Gastrocnemius medialis (tissue), 4 donors: Measurements from ENCODE around the gene SOWAHA.

ENCODE experiments used
- POLR2A ChIP-seq, 2 donors: fragments of 450-650 bp; IDR thresholded peaks; one replicate each; pipeline ENCODE4 v1.6.1; 2017; ENCODE audit warnings: antibody characterized with exemption in 2 of 2, mild to moderate bottlenecking in 2 of 2, moderate library complexity in 2 of 2
- TF ChIP-seq, protein P1 (sequence below), 5 experiments: fragments of 450-650 bp in 3 of 5; fragments of 200-600 bp in 2 of 5; sonication (generic) in 2 of 5; IDR thresholded peaks in 4 of 5; conservative IDR thresholded peaks in 1 of 5; 1 replicate in 4 of 5; 2 replicates in 1 of 5; pipeline ENCODE4 v1.5.1; 2016 to 2019; ENCODE audit warnings: antibody characterized with exemption in 5 of 5, mild to moderate bottlenecking in 3 of 5, moderate library complexity in 3 of 5

- no peak for TF ChIP-seq POLR2A (IDR thresholded peaks at IDR 0.05)
- TF ChIP-seq, protein P1, sequence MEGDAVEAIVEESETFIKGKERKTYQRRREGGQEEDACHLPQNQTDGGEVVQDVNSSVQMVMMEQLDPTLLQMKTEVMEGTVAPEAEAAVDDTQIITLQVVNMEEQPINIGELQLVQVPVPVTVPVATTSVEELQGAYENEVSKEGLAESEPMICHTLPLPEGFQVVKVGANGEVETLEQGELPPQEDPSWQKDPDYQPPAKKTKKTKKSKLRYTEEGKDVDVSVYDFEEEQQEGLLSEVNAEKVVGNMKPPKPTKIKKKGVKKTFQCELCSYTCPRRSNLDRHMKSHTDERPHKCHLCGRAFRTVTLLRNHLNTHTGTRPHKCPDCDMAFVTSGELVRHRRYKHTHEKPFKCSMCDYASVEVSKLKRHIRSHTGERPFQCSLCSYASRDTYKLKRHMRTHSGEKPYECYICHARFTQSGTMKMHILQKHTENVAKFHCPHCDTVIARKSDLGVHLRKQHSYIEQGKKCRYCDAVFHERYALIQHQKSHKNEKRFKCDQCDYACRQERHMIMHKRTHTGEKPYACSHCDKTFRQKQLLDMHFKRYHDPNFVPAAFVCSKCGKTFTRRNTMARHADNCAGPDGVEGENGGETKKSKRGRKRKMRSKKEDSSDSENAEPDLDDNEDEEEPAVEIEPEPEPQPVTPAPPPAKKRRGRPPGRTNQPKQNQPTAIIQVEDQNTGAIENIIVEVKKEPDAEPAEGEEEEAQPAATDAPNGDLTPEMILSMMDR (IDR thresholded peaks at IDR 0.05 in 4 of 5, conservative IDR thresholded peaks at IDR 0.05 in 1 of 5) = no peak
Observed at GRCh38 chr5:132834057-132834456, 21.0 kb downstream of the SOWAHA start.
